Measurements from ENCODE around the gene RTN4IP1.

The RTN4IP1 gene

GRCh38 chr6:106648651-106649308, 19.5 kb upstream of the RTN4IP1 start:
- Histone ChIP-seq H3K4me3 (replicated peaks; ENCODE audit: low read depth, low read length) (no peak overlapping the region), H3K27me3 (replicated peaks; ENCODE audit: control insufficient read depth, insufficient read depth, low read length) (no peaks in the 10 kb centered on the region), H3K36me3 (ENCODE audit: control insufficient read depth, insufficient read depth, low read length) (peaks cover 1% of the 10 kb centered on the region)
- no peak for DNase-seq (ENCODE audit: extremely low read depth, insufficient read length)
- no peak for TF ChIP-seq CTCF (IDR thresholded peaks at IDR 0.05; ENCODE audit: insufficient read depth, low read length, poor library complexity, severe bottlenecking)

- DNase-seq (ENCODE audit: extremely low read depth, insufficient read length), result no peak
- TF ChIP-seq CTCF (IDR thresholded peaks at IDR 0.05; ENCODE audit: insufficient read depth, low read length, poor library complexity, severe bottlenecking), result no peak
- Histone ChIP-seq H3K4me3 (replicated peaks; ENCODE audit: low read depth, low read length) (no peak overlapping the region), H3K27me3 (replicated peaks; ENCODE audit: control insufficient read depth, insufficient read depth, low read length) (no peaks in the 10 kb centered on the region), H3K36me3 (ENCODE audit: control insufficient read depth, insufficient read depth, low read length) (peaks cover 3% of the 10 kb centered on the region)
Observed at GRCh38 chr6:106643061-106643460, 13.8 kb upstream of the RTN4IP1 start.

- Histone ChIP-seq H3K36me3 (ENCODE audit: control insufficient read depth, insufficient read depth, low read length) (peaks cover 3% of the 10 kb centered on the region), H3K4me3 (replicated peaks; ENCODE audit: low read depth, low read length) (no peak overlapping the region), H3K27me3 (replicated peaks; ENCODE audit: control insufficient read depth, insufficient read depth, low read length) (no peaks in the 10 kb centered on the region)
- DNase-seq (ENCODE audit: extremely low read depth, insufficient read length), result no peak
- no peak for TF ChIP-seq CTCF (IDR thresholded peaks at IDR 0.05; ENCODE audit: insufficient read depth, low read length, poor library complexity, severe bottlenecking)
Observed at GRCh38 chr6:106642476-106642875, 13.2 kb upstream of the RTN4IP1 start.

DNA sequence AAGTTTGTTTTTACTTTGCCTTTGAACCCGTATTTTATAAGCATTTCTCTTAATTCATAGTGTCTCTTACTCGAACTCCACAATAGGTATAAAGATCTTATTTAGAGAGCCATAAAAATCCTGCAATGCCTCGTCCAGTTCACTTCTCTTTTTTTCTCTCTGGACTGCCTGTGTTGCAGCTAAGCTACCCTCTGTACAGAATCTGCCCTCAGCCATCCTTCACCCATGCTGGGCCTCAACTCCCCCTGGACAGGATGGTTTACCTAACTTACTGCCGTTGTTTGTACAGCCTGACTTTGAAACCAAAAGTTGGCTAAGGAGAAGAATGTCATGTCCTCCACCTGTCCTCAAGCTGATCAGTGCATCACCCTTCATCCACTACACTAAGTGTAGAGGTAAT, 10.5 kb upstream of the RTN4IP1 start:
- Histone ChIP-seq H3K27me3 (replicated peaks; ENCODE audit: control insufficient read depth, insufficient read depth, low read length) (no peaks in the 10 kb centered on the region), H3K4me3 (replicated peaks; ENCODE audit: low read depth, low read length) (no peak overlapping the region), H3K36me3 (ENCODE audit: control insufficient read depth, insufficient read depth, low read length) (peaks cover 3% of the 10 kb centered on the region)
- TF ChIP-seq CTCF (IDR thresholded peaks at IDR 0.05; ENCODE audit: insufficient read depth, low read length, poor library complexity, severe bottlenecking), result no peak
- DNase-seq (ENCODE audit: extremely low read depth, insufficient read length), result no peak

- Histone ChIP-seq H3K4me3 (replicated peaks; ENCODE audit: low read depth, low read length) (peak overlapping the region; percentile 54), H3K27me3 (replicated peaks; ENCODE audit: control insufficient read depth, insufficient read depth, low read length) (no peaks in the 10 kb centered on the region), H3K36me3 (ENCODE audit: control insufficient read depth, insufficient read depth, low read length) (peaks cover 2% of the 10 kb centered on the region; the same call in 1 of the 2 replicates)
- no peak for TF ChIP-seq CTCF (IDR thresholded peaks at IDR 0.05; ENCODE audit: insufficient read depth, low read length, poor library complexity, severe bottlenecking)
- DNase-seq (ENCODE audit: extremely low read depth, insufficient read length), result peak; percentile 49
Observed at GRCh38 chr6:106637717-106638341, 8.5 kb upstream of the RTN4IP1 start.

Measured in GM06990 (cell line).